A673 (cell line): Measurements from ENCODE around the gene LENG1. TPM values are rescaled to one million over a fixed set of nuclear protein-coding genes. Genes with fewer than 3 reads are reported as not detected.

Experiments used
- BruUV-seq: library from RNA; stranded (reverse); fragments of 400-500 nt; replicated peaks from 2 replicates; lab custom pipeline; 2021; lab: Mats Ljungman, UMichigan
- CTCF ChIA-PET: fragments of 300-600 bp; sonication (Branson Sonifier 250); formaldehyde crosslinking; loops from one replicate; lab custom pipeline; 2022; ENCODE audit warnings: antibody characterized with exemption; lab: Charles Lee
- POLR2A ChIA-PET: fragments of 300-600 bp; sonication (Branson Sonifier 250); formaldehyde crosslinking; loops from one replicate; lab custom pipeline; 2022; ENCODE audit warnings: antibody characterized with exemption; ENCODE audit not compliant: low non-redundant PET; lab: Charles Lee
- DNase-seq: peaks from one replicate; pipeline ENCODE4 v3.0.0-alpha.2; 2015; ENCODE audit warnings: low spot score
- H3K27ac ChIP-seq: fragments of 200-600 bp; sonication (generic); 2 replicates; pipeline ENCODE4 v1.5.1; 2016; ENCODE audit warnings: mixed run types, low read depth, mild to moderate bottlenecking, mixed read lengths, antibody characterized with exemption, low read length; ENCODE audit not compliant: poor library complexity, severe bottlenecking
- H3K27me3 ChIP-seq: fragments of 200-600 bp; sonication (generic); replicated peaks from 2 replicates; pipeline ENCODE4 v1.6.1; 2017; ENCODE audit warnings: mixed run types, low read depth, mild to moderate bottlenecking, mixed read lengths, antibody characterized with exemption, low read length; ENCODE audit not compliant: insufficient read depth, poor library complexity
- H3K36me3 ChIP-seq: fragments of 200-600 bp; sonication (generic); 2 replicates; pipeline ENCODE4 v1.6.1; 2016; ENCODE audit warnings: mixed run types, mild to moderate bottlenecking, mixed read lengths, antibody characterized with exemption, low read length; ENCODE audit not compliant: insufficient read depth, poor library complexity, severe bottlenecking
- H3K4me1 ChIP-seq: fragments of 200-600 bp; sonication (generic); 2 replicates; pipeline ENCODE4 v1.6.1; 2017; ENCODE audit warnings: mixed run types, mild to moderate bottlenecking, mixed read lengths, antibody characterized with exemption, low read length; ENCODE audit not compliant: insufficient read depth, poor library complexity, severe bottlenecking
- H3K4me3 ChIP-seq: fragments of 200-600 bp; sonication (generic); 2 replicates; pipeline ENCODE4 v1.5.1; 2016; ENCODE audit warnings: low read depth, mixed run types, mild to moderate bottlenecking, mixed read lengths, low read length; ENCODE audit not compliant: poor library complexity, severe bottlenecking
- H3K9me3 ChIP-seq: fragments of 200-600 bp; sonication (generic); 2 replicates; pipeline ENCODE4 v1.6.1; 2016; ENCODE audit warnings: mixed run types, low read depth, mild to moderate bottlenecking, mixed read lengths, antibody characterized with exemption, low read length; ENCODE audit not compliant: poor library complexity, severe bottlenecking
- CTCF ChIP-seq: fragments of 300-800, 200-600 bp; sonication (generic); conservative IDR thresholded peaks from 2 replicates; pipeline ENCODE4 v1.5.1; 2017; ENCODE audit warnings: low read depth, mild to moderate bottlenecking, antibody characterized with exemption, low read length, moderate library complexity, mixed read lengths
- EZH2 ChIP-seq: fragments of 200-600 bp; sonication (generic); IDR thresholded peaks from 2 replicates; pipeline ENCODE4 v1.6.1; 2017; ENCODE audit warnings: borderline replicate concordance, low read depth, mild to moderate bottlenecking, mixed read lengths, antibody characterized with exemption, low read length; ENCODE audit not compliant: poor library complexity, severe bottlenecking
- intact Hi-C: fragments of 100-400 bp; cut with micrococcal nuclease; formaldehyde crosslinking; loops from one replicate; pipeline ENCODE4 v1.10.0; 2022; ENCODE audit not compliant: unreplicated experiment
- total RNA-seq: library from RNA; stranded (reverse); gene quantifications from 2 replicates; pipeline ENCODE4 v1.2.3, GENCODE V29; 2021

LENG1 gene
- total RNA-seq, 1 experiment from 2014 or later: 9.7 TPM

- H3K27me3 ChIP-seq: no peaks in the 10 kb centered on the region
- no peaks in the 10 kb centered on the region for H3K4me1 ChIP-seq
- ChIA-PET POLR2A (no interaction called here), CTCF (no interaction called here)
- no peaks in the 10 kb centered on the region for H3K9me3 ChIP-seq
- H3K4me3 ChIP-seq: no peak overlapping the region
- H3K27ac ChIP-seq: no peak overlapping the region
- no peak for TF ChIP-seq CTCF
- no peak for TF ChIP-seq EZH2
- intact Hi-C loops: no loop called here
- H3K36me3 ChIP-seq: peaks cover 91% of the 10 kb centered on the region
- no peak for DNase-seq
- BruUV-seq: no TSS peak
Observed at GRCh38 chr19:54145541-54146158, 13.9 kb downstream of the LENG1 start.

DNA sequence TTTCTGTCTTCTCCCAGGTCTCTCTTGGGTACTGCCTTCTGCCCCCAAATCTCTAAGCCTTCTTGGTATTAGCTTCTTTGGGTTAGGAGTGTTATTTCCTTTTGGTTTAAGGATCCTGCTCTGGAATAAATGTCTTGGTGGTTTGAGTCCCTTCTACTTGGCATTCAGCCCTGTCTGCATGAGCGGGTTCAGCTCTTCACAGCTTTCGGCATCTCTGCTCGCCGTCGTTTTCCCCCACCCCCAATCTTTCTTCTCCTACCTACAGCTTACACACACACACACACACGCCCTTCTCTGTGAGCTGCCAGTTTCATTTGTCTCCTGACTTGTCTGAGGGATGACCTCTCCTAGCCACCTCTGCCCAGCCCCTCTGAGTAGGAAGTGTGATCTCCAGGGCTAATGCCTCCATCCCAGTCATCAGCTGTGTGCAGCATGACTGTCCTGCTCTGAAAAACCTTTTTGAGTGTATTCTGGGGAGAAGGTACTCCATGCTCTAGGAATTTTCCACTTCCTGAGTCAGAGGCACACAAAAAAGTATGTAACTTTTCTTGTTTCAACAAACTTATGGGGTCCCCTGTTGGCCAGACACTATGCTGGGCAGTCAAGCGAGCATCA lies 17.2 kb downstream of the LENG1 start:
- Histone ChIP-seq H3K27me3 (no peaks in the 10 kb centered on the region), H3K36me3 (peaks cover 73% of the 10 kb centered on the region), H3K4me1 (peaks cover 12% of the 10 kb centered on the region), H3K4me3 (no peak overlapping the region), H3K27ac (no peak overlapping the region), H3K9me3 (no peaks in the 10 kb centered on the region)
- TF ChIP-seq CTCF (no peak), EZH2 (no peak)
- intact Hi-C loops: no loop called here
- ChIA-PET CTCF (no interaction called here), POLR2A (no interaction called here)
- no TSS peak for BruUV-seq
- no peak for DNase-seq

DNA sequence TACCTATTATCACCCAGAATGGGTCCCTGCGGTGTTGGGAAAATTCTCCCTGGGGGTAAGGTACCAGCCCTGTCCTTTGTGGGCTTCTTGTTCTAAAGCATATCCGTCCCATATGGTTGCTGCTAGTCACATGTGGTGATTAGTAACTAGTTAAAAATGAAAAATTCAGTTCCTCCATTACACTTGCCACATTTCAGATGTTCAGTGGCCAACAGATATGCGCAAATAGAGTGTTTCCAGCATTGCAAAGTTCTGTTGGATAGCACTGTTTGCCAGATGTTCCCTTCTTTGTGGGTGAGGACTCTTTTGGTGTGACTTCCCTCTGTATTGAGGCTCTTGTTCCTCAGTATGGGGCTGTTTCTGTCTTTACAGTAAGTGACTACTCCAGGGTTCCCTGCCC lies 18.2 kb downstream of the LENG1 start:
- ChIA-PET POLR2A (no interaction called here), CTCF (no interaction called here)
- no peak for TF ChIP-seq EZH2
- TF ChIP-seq CTCF: no peak
- no peak overlapping the region for H3K4me3 ChIP-seq
- no peaks in the 10 kb centered on the region for H3K27me3 ChIP-seq
- BruUV-seq: no TSS peak
- H3K4me1 ChIP-seq: peaks cover 12% of the 10 kb centered on the region
- DNase-seq: no peak
- intact Hi-C loops: no loop called here
- H3K27ac ChIP-seq: no peak overlapping the region
- peaks cover 64% of the 10 kb centered on the region for H3K36me3 ChIP-seq
- no peaks in the 10 kb centered on the region for H3K9me3 ChIP-seq
